Motor neuron (in vitro differentiated cells): ENCODE data around the gene KRT80. TPM values are rescaled to one million over a fixed set of nuclear protein-coding genes. Genes with fewer than 3 reads are reported as not detected.

Source experiments
- ATAC-seq, 8 experiments: fragments of 200-7000 bp; cut with Tn5 transposase; replicated peaks in 6 of 8; 2 replicates each; pipeline ENCODE4 v1.8.0; 2021; ENCODE audit warnings: mild to moderate bottlenecking in 8 of 8, moderate library complexity in 8 of 8
- H3K27ac ChIP-seq, 2 donors: fragments of 250-450 bp; sonication (Bioruptor Pico); 2 replicates each; pipeline ENCODE4 v1.9.0; 2021; ENCODE audit warnings: antibody characterized with exemption in 2 of 2, mild to moderate bottlenecking in 2 of 2, moderate library complexity in 1 of 2
- H3K4me1 ChIP-seq, 2 donors: fragments of 250-450 bp; sonication (Bioruptor Pico); replicated peaks in 1 of 2; 2 replicates each; pipeline ENCODE4 v1.6.1; 2021; ENCODE audit warnings: antibody characterized with exemption in 2 of 2, mild to moderate bottlenecking in 2 of 2, moderate library complexity in 1 of 2
- H3K4me3 ChIP-seq, 5 donors: fragments of 250-450 bp; sonication (Bioruptor Pico); 2 replicates each; pipeline ENCODE4 v1.9.0; 2021; ENCODE audit warnings: antibody characterized with exemption in 5 of 5, mild to moderate bottlenecking in 5 of 5, moderate library complexity in 4 of 5
- WGBS, 10 experiments: fragments of 450-650 bp; shearing (Covaris generic); methylation state at CpG; one replicate each; pipeline ENCODE4 v1.0.0; 2022; 5-methylcytosine and 5-hydroxymethylcytosine counted together
- in situ Hi-C, 9 experiments: fragments of 400-800 bp; cut with MboI; loops; one replicate each; pipeline ENCODE4 v1.15.0; 2021; ENCODE audit warnings: low sequenced_read_pairs in 9 of 9, low pct_unique_long_range_greater_than_20kb in 2 of 9; ENCODE audit not compliant: unreplicated experiment in 9 of 9
- total RNA-seq, 8 experiments: library from RNA; unstranded; fragments of 300-600 nt; gene quantifications; 2 replicates each; pipeline versions ENCODE4 v1.2.3 to v1.2.4, GENCODE V29; 2022

Gene KRT80
- total RNA-seq, 8 experiments from 2014 or later: 0.14 to 0.85 (median 0.26) TPM; not detected in 2

DNA sequence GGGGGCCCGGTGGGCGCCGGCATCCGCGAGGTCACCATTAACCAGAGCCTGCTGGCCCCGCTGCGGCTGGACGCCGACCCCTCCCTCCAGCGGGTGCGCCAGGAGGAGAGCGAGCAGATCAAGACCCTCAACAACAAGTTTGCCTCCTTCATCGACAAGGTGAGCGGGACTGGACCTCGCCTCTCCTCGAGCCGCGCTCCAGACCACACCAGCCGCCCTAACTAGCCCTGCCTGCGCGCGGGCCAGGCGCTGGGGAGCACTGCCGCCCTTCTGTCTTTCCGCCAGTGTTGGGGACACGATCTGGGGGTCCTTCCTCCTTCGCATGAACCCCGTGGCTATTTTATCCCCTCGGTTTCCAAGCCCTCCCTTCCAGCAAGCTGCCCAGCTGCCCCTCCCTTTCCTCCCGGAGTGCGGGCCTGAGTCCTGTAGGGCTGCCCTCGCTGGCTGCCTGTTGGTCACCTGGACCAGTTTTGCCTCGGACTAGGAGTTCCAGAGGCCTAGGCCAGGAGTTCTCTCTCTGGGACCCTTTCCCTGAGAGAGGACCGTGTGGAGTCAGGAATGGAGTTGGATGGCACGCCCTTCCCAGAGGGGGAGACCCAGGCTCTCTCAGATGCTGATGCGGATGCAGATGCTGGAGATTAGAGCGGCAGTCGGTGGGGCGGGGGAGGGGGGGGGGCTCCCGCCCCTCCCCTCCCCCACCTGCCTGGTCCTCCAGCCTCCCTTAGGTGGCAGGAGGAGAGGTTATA, 41.8 kb upstream of the KRT80 start:
- 0 to 20% (median 11%) methylated on average over 1 to 17 of the region's 40 CpGs; no CpG with 5 or more reads in 5 of the 10 experiments for WGBS, 10 experiments
- in situ Hi-C loops: no loop called here
- Histone ChIP-seq H3K4me1 (no peaks in the 10 kb centered on the region), H3K27ac (no peak overlapping the region), H3K4me3 (no peak overlapping the region)
- no peak for ATAC-seq

DNA sequence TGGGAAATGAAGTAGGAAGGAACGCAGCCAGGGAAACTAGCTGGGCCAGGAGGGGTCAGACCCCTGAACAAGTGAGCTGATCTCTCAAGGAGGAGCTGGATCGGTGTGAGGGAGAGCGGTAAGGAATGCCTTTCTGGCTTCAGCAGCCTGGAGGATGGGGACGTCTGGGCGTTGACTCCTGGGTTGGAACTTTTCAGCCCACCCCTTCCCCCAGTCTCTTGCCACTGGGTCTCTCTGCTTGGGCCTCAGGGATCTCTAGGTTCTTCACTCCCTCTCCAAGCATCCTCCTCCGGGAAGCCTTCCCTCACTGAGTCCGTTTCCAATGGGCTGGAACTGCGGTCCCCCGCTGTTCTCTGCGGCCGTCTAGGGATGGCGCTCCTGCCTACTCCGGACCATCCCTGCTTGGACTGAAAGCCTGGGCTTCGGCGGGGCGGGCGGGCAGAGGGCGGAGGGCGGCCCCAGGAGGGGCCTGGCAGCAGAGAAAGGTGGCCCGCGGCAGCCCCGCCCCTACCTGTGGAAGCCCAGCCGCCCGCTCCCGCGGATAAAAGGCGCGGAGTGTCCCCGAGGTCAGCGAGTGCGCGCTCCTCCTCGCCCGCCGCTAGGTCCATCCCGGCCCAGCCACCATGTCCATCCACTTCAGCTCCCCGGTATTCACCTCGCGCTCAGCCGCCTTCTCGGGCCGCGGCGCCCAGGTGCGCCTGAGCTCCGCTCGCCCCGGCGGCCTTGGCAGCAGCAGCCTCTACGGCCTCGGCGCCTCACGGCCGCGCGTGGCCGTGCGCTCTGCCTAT, 41.1 kb upstream of the KRT80 start, which contains the start of gene KRT7:
TSS of gene KRT7 (plus strand) at position 570 of the 788 bp plus-strand sequence. CDS start at position 624, 54 bp downstream.
- Histone ChIP-seq H3K27ac (no peak within 1 kb of the TSS), H3K4me3 (no peak within 1 kb of the TSS), H3K4me1 (no peaks in the 10 kb centered on the region)
- peak in 1 of 8 experiments; percentile 35 for ATAC-seq
- in situ Hi-C loops: no loop called here
- 0 to 70% (median 20%) methylated on average over 2 to 18 of the region's 58 CpGs; no CpG with 5 or more reads in 3 of the 10 experiments for WGBS, 10 experiments

GRCh38 chr12:52232203-52232673, 40.4 kb upstream of the KRT80 start:
- no peak for ATAC-seq
- in situ Hi-C loops: no loop called here
- Histone ChIP-seq H3K4me1 (no peaks in the 10 kb centered on the region), H3K4me3 (no peak overlapping the region), H3K27ac (no peak overlapping the region)
- 11 to 100% (median 60%) methylated on average over 1 to 6 of the region's 12 CpGs; no CpG with 5 or more reads in 5 of the 10 experiments for WGBS, 10 experiments

GRCh38 chr12:52231305-52232202, 39.7 kb upstream of the KRT80 start:
- in situ Hi-C loops: no loop called here
- peak in 1 of 8 experiments; percentile 39 for ATAC-seq

GRCh38 chr12:52230364-52231281, 38.8 kb upstream of the KRT80 start:
- Histone ChIP-seq H3K4me3 (no peak overlapping the region), H3K4me1 (no peaks in the 10 kb centered on the region), H3K27ac (no peak overlapping the region)
- in situ Hi-C loops: no loop called here
- WGBS, 10 experiments: 0 to 63% (median 27%) methylated on average over 1 to 6 of the region's 8 CpGs; no CpG with 5 or more reads in 2 of the 10 experiments
- peak in 2 of 8 experiments; percentile 28 to 44 for ATAC-seq

More at GRCh38 chr12:52231305-52232202, 39.7 kb upstream of the KRT80 start:
- Histone ChIP-seq H3K27ac (no peak overlapping the region), H3K4me1 (no peaks in the 10 kb centered on the region), H3K4me3 (no peak overlapping the region)
- 50 to 100% (median 71%) methylated on average over 2 to 7 of the region's 16 CpGs for WGBS, 10 experiments

- Histone ChIP-seq H3K4me3 (no peak overlapping the region), H3K27ac (no peak overlapping the region), H3K4me1 (no peaks in the 10 kb centered on the region)
- no peak for ATAC-seq
- 30 to 67% (median 60%) methylated on average over 1 to 2 of the region's 2 CpGs; no CpG with 5 or more reads in 5 of the 10 experiments for WGBS, 10 experiments
- in situ Hi-C loops: no loop called here
Observed at GRCh38 chr12:52229836-52230343, 38.1 kb upstream of the KRT80 start.

- in situ Hi-C loops: no loop called here
- WGBS, 10 experiments: 50 to 86% (median 67%) methylated on average over 1 to 5 of the region's 6 CpGs; no CpG with 5 or more reads in 4 of the 10 experiments
- no peak overlapping the region for H3K27ac ChIP-seq
- H3K4me3 ChIP-seq: no peak overlapping the region
- ATAC-seq: no peak
- no peaks in the 10 kb centered on the region for H3K4me1 ChIP-seq
Observed at GRCh38 chr12:52228931-52229330, 37.1 kb upstream of the KRT80 start.

DNA sequence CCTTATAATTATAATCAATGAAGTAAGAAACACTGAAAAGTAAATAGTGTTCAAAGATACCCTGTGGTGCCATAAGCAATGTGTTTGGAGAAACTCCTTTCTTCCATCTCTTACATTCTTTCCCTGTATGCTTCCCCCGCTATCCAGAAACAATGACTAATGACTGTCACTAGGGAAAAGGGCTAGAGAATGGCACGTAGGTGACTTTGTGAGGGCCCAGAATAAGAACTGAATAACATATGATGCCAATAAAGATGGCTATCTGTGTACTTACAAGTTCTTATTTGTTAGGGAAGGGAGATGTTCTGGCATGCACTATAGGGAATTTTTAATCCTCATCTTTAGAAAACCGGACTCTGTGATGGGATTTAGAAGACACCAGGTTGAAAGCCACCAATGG, 36.6 kb upstream of the KRT80 start:
- WGBS, 10 experiments: 25 to 80% (median 44%) methylated on average over 1 to 3 of the region's 3 CpGs
- in situ Hi-C loops: no loop called here
- H3K27ac ChIP-seq: no peak overlapping the region
- no peaks in the 10 kb centered on the region for H3K4me1 ChIP-seq
- H3K4me3 ChIP-seq: no peak overlapping the region
- no peak for ATAC-seq

GRCh38 chr12:52227606-52228166, 35.9 kb upstream of the KRT80 start:
- in situ Hi-C loops: no loop called here
- no peak for ATAC-seq
- Histone ChIP-seq H3K27ac (no peak overlapping the region), H3K4me1 (no peaks in the 10 kb centered on the region), H3K4me3 (no peak overlapping the region)
- WGBS, 10 experiments: 57 to 80% methylated on average over 2 to 3 of the region's 5 CpGs; no CpG with 5 or more reads in 8 of the 10 experiments

DNA sequence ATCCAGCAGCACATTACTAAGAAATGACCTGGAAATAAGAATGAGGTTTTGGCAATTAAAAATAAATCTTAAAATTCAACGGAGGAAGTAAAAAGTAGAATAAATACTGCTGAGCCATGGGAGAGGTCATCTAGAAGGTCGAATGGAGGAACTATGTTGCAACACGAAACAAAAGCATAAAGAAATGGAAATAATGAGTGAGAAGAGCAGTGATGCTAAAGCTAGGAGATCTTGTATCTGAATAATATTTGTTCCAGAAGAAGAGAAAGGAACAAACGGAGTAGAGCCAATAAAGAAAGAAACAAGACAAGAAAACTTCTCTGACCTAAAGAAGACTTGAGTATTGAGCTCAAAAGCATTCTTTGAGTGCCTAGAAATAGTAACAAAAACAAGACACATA, 34.6 kb upstream of the KRT80 start:
- no peak for ATAC-seq
- 20 to 76% (median 64%) methylated on average over 2 to 4 of the region's 4 CpGs for WGBS, 10 experiments
- H3K4me1 ChIP-seq: no peaks in the 10 kb centered on the region
- no peak overlapping the region for H3K4me3 ChIP-seq
- H3K27ac ChIP-seq: no peak overlapping the region
- in situ Hi-C loops: no loop called here

GRCh38 chr12:52225752-52226151, 33.9 kb upstream of the KRT80 start:
- WGBS, 10 experiments: 69 to 88% (median 86%) methylated on average over 1 to 4 of the region's 4 CpGs; no CpG with 5 or more reads in 5 of the 10 experiments
- Histone ChIP-seq H3K4me3 (no peak overlapping the region), H3K4me1 (no peaks in the 10 kb centered on the region), H3K27ac (no peak overlapping the region)
- ATAC-seq: no peak
- in situ Hi-C loops: no loop called here
